HEK293 (cell line): ENCODE measurements around the gene SCRN2.

Source experiments
- CTCF ChIA-PET: fragments of 350-600 bp; formaldehyde crosslinking; extraction: SDS; loops from one replicate; lab custom pipeline; 2021; ENCODE audit warnings: antibody characterized with exemption; lab: Yijun Ruan, JAX
- POLR2A ChIA-PET: fragments of 300-600 bp; formaldehyde crosslinking; extraction: SDS; loops from one replicate; lab custom pipeline; 2020; ENCODE audit warnings: antibody characterized with exemption, inconsistent platforms; lab: Yijun Ruan, JAX
- H3K27ac ChIP-seq: fragments of 200-500 bp; sonication (Bioruptor generic); 2 replicates; pipeline ENCODE4 v1.5.1; 2014; ENCODE audit warnings: low read depth, low read length, control low read depth, inconsistent platforms; ENCODE audit errors: extremely low read depth
- H3K36me3 ChIP-seq, 2 experiments: fragments of 200-500 bp in 1 of 2; sonication (Bioruptor generic) in 1 of 2; 1 replicate in 1 of 2; 2 replicates in 1 of 2; pipeline ENCODE4 v1.5.1; 2014 to 2017; ENCODE audit warnings: inconsistent platforms in 2 of 2, low read length in 2 of 2; ENCODE audit not compliant: control insufficient read depth in 2 of 2, insufficient read depth in 1 of 2
- H3K4me1 ChIP-seq: fragments of 200-500 bp; sonication (Bioruptor generic); 2 replicates; pipeline ENCODE4 v1.5.1; 2014; ENCODE audit warnings: mild to moderate bottlenecking, low read length, inconsistent platforms; ENCODE audit not compliant: control insufficient read depth, insufficient read depth
- H3K4me3 ChIP-seq: 2 replicates; pipeline ENCODE4 v1.5.1; 2011; ENCODE audit warnings: low read depth, mild to moderate bottlenecking, control low read depth, low read length, moderate library complexity
- H3K9me3 ChIP-seq: fragments of 200-500 bp; sonication (Bioruptor generic); 2 replicates; pipeline ENCODE4 v1.5.1; 2014; ENCODE audit warnings: low read depth, low read length, inconsistent platforms; ENCODE audit not compliant: control insufficient read depth, insufficient read depth
- EGR2 ChIP-seq: fragments of 450-650 bp; formaldehyde crosslinking; IDR thresholded peaks from 2 replicates; pipeline ENCODE4 v1.5.1; 2016; ENCODE audit warnings: low read depth, missing biosample characterization, missing genetic modification characterization
- PRDM1 ChIP-seq: fragments of 450-650 bp; formaldehyde crosslinking; IDR thresholded peaks from 2 replicates; pipeline ENCODE4; 2016; ENCODE audit warnings: missing biosample characterization, missing genetic modification characterization
- SP3 ChIP-seq: fragments of 450-650 bp; formaldehyde crosslinking; IDR thresholded peaks from 2 replicates; pipeline ENCODE4 v1.5.1; 2016; ENCODE audit warnings: missing biosample characterization, missing genetic modification characterization
- ZBTB20 ChIP-seq: fragments of 450-650 bp; formaldehyde crosslinking; IDR thresholded peaks from 2 replicates; pipeline ENCODE4 v1.5.1; 2016; ENCODE audit warnings: missing biosample characterization, missing genetic modification characterization
- ZFHX2 ChIP-seq: fragments of 450-650 bp; formaldehyde crosslinking; conservative IDR thresholded peaks from 2 replicates; pipeline ENCODE4 v1.5.1; 2016; ENCODE audit warnings: missing biosample characterization, missing genetic modification characterization
- ZNF138 ChIP-seq: fragments of 450-650 bp; formaldehyde crosslinking; IDR thresholded peaks from 2 replicates; pipeline ENCODE4 v1.5.1; 2016; ENCODE audit warnings: missing biosample characterization, missing genetic modification characterization, borderline replicate concordance
- ZNF211 ChIP-seq: fragments of 450-650 bp; formaldehyde crosslinking; IDR thresholded peaks from 2 replicates; pipeline ENCODE4 v1.5.1; 2016; ENCODE audit warnings: low read depth, missing biosample characterization, missing genetic modification characterization
- ZNF266 ChIP-seq: fragments of 450-650 bp; formaldehyde crosslinking; IDR thresholded peaks from 2 replicates; pipeline ENCODE4 v1.5.1; 2016; ENCODE audit warnings: missing biosample characterization, missing genetic modification characterization, low read depth
- ZNF341 ChIP-seq: fragments of 450-650 bp; formaldehyde crosslinking; IDR thresholded peaks from 2 replicates; pipeline ENCODE4; 2016; ENCODE audit warnings: low read depth, missing biosample characterization, missing genetic modification characterization
- ZNF600 ChIP-seq: fragments of 450-650 bp; formaldehyde crosslinking; IDR thresholded peaks from 2 replicates; pipeline ENCODE4 v1.5.1; 2016; ENCODE audit warnings: missing biosample characterization, missing genetic modification characterization
- TF ChIP-seq, protein P1 (sequence below): fragments of 450-650 bp; formaldehyde crosslinking; IDR thresholded peaks from 2 replicates; pipeline ENCODE4 v1.5.1; 2016; ENCODE audit warnings: missing biosample characterization, missing genetic modification characterization
- TF ChIP-seq, protein P2 (sequence below): fragments of 450-650 bp; formaldehyde crosslinking; IDR thresholded peaks from 2 replicates; pipeline ENCODE4 v1.5.1; 2016; ENCODE audit warnings: missing biosample characterization, missing genetic modification characterization

The SCRN2 gene

DNA sequence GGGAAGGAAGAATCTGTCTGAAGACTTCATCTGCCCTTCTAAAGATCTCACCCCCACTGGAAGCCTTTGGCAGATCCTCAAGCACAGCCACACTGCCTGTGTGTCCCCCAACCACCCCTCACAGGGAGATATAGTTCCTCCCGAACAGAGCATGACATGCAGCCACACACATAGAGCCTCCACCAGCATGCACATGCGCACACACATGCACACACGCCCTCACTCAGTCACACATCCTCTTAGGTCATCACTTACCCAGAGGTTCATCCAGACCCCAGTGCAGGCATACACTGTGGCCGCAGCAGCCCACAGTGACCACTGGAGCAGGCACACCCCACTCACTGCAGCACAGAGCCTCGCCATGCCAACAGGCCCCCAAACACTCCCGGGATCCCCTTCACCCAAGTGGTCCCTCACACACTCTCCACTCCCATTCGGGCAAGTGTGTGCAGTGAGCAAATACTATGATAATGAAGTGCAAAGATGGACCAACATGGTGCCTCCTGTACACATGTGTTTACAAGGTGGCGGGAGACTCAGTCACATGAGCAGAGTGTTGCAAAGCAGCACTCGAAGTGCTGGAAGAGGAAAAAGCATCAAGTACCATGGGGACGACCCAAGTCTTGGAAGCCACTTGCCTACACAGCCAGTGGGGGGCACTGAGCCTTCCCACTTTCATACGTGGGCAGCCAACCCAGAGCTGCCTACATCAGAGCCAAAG, 26.9 kb upstream of the SCRN2 start:
- ChIA-PET POLR2A (no interaction called here), CTCF (interaction anchor here (0.9 kb wide), 1 partner anchor 23 kb away, joined by 3 read pairs; no protein-coding TSS in a partner anchor)
- no peaks in the 10 kb centered on the region for H3K4me1 ChIP-seq

DNA sequence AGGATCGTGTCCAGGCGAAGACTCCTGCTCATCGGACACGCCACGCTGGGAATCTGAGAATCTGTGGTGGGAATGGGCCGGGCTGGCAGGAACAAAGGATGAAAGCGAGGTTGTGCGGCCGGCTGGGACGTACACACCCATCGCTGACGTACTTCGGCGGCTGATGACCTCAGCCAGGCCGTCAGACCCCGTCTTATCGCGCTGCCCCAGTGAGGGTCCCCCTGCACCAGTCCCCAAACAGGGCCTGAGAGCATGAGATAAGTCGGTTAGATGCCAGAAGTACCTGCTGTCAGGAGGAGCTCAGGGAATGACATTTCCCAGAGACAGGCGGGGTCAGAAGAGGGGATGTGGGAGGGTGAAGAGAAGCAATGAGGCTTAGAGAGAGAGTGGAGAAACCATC, 25.9 kb upstream of the SCRN2 start:
- TF ChIP-seq SP3 (tag by site-specific recombination): no peak
- TF ChIP-seq ZNF266 (tag by site-specific recombination): no peak
- no peak for TF ChIP-seq ZNF341 (tag by site-specific recombination)
- TF ChIP-seq ZBTB20 (tag by site-specific recombination): no peak
- Histone ChIP-seq H3K9me3 (no peaks in the 10 kb centered on the region), H3K4me3 (no peak overlapping the region), H3K4me1 (no peaks in the 10 kb centered on the region; the same call in 1 of the 2 replicates), H3K27ac (no peak overlapping the region), H3K36me3 (no peaks in the 10 kb centered on the region)
- CTCF ChIA-PET: no interaction called here
- POLR2A ChIA-PET: no interaction called here

More for the DNA sequence above, 26.9 kb upstream of the SCRN2 start:
- peak; percentile 46; the same call in 1 of the 2 replicates for TF ChIP-seq ZFHX2 (tag by site-specific recombination)
- 0 out of 2 replicates have a peak, but pooled peaks have one; percentile 12 for TF ChIP-seq EGR2
- TF ChIP-seq, protein P1, sequence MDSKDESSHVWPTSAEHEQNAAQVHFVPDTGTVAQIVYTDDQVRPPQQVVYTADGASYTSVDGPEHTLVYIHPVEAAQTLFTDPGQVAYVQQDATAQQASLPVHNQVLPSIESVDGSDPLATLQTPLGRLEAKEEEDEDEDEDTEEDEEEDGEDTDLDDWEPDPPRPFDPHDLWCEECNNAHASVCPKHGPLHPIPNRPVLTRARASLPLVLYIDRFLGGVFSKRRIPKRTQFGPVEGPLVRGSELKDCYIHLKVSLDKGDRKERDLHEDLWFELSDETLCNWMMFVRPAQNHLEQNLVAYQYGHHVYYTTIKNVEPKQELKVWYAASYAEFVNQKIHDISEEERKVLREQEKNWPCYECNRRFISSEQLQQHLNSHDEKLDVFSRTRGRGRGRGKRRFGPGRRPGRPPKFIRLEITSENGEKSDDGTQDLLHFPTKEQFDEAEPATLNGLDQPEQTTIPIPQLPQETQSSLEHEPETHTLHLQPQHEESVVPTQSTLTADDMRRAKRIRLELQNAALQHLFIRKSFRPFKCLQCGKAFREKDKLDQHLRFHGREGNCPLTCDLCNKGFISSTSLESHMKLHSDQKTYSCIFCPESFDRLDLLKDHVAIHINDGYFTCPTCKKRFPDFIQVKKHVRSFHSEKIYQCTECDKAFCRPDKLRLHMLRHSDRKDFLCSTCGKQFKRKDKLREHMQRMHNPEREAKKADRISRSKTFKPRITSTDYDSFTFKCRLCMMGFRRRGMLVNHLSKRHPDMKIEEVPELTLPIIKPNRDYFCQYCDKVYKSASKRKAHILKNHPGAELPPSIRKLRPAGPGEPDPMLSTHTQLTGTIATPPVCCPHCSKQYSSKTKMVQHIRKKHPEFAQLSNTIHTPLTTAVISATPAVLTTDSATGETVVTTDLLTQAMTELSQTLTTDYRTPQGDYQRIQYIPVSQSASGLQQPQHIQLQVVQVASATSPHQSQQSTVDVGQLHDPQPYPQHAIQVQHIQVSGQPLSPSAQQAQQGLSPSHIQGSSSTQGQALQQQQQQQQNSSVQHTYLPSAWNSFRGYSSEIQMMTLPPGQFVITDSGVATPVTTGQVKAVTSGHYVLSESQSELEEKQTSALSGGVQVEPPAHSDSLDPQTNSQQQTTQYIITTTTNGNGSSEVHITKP (tag by site-specific recombination): 0 out of 2 replicates have a peak, but pooled peaks have one; percentile 33
- TF ChIP-seq ZNF138 (tag by site-specific recombination): no peak
- TF ChIP-seq ZNF600 (tag by site-specific recombination): no peak
- H3K27ac ChIP-seq: no peak overlapping the region
- H3K9me3 ChIP-seq: no peaks in the 10 kb centered on the region
- no peaks in the 10 kb centered on the region for H3K36me3 ChIP-seq
- no peak overlapping the region for H3K4me3 ChIP-seq

DNA sequence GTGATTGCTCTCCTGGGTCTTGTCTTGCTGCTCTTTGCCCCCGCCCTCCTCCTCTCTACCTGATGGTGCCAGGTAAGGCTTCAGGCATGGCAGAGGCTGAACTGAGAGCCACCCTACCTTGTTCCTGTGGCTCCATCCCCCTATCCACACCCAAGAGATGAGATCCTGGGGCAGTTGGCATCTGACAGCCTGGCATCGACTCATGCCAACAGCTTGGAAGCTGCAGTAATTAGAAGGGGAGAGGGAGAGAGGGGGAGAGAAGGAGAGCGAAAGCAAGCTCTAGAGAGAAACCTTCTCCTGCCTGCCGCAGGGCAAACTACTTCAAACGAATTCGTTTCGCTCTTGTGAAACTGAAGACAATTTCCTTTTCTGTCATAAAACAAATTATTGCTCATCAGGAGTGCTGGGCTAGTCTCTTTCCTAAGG, 23.7 kb upstream of the SCRN2 start:
- Histone ChIP-seq H3K9me3 (no peaks in the 10 kb centered on the region), H3K27ac (no peak overlapping the region), H3K4me1 (no peaks in the 10 kb centered on the region; the same call in 1 of the 2 replicates), H3K36me3 (no peaks in the 10 kb centered on the region), H3K4me3 (no peak overlapping the region)
- ChIA-PET POLR2A (interaction anchor here (0.8 to 1.3 kb wide), 2 partner anchors 15 to 33 kb away, joined by 3 read pairs; partner anchors contain the start of genes LRRC46 and MRPL10), CTCF (interaction anchor here (0.6 to 2.0 kb wide), 9 partner anchors 10 to 29 kb away, joined by 3 to 6 read pairs (median 5); partner anchors contain the start of gene SCRN2)
- TF ChIP-seq PRDM1 (tag by site-specific recombination): peak; percentile 67
- TF ChIP-seq, protein P2, sequence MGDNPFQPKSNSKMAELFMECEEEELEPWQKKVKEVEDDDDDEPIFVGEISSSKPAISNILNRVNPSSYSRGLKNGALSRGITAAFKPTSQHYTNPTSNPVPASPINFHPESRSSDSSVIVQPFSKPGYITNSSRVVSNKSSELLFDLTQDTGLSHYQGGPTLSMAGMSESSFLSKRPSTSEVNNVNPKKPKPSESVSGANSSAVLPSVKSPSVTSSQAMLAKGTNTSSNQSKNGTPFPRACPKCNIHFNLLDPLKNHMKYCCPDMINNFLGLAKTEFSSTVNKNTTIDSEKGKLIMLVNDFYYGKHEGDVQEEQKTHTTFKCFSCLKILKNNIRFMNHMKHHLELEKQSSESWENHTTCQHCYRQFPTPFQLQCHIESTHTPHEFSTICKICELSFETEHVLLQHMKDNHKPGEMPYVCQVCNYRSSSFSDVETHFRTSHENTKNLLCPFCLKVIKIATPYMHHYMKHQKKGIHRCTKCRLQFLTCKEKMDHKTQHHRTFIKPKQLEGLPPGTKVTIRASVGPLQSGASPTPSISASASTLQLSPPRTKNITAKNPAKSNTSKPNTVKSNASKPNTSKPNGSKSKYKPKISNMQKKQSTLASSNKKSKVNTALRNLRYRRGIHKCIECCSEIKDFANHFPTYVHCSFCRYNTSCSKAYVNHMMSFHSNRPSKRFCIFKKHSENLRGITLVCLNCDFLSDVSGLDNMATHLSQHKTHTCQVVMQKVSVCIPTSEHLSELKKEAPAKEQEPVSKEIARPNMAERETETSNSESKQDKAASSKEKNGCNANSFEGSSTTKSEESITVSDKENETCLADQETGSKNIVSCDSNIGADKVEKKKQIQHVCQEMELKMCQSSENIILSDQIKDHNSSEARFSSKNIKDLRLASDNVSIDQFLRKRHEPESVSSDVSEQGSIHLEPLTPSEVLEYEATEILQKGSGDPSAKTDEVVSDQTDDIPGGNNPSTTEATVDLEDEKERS (tag by site-specific recombination): no peak
- TF ChIP-seq ZNF211: no peak
